Posterior cingulate gyrus (tissue), 11 donors: ENCODE measurements around the gene OR51F2.
"Not testable (repeated sequence)": the region's sequence is repeated elsewhere in the genome, so short reads cannot be mapped to it uniquely, and the experiment has no call there.

Experiments used
- DNase-seq, 10 donors: peaks; one replicate each; pipeline versions ENCODE4 v3.0.0 to v3.0.0-alpha.2; 2020 to 2021; ENCODE audit warnings: mixed read lengths in 3 of 10
- intact Hi-C: fragments of 100-400 bp; cut with DNase I; formaldehyde crosslinking; loops from one replicate; pipeline ENCODE4 v1.15.1; 2023

OR51F2 gene, protein sequence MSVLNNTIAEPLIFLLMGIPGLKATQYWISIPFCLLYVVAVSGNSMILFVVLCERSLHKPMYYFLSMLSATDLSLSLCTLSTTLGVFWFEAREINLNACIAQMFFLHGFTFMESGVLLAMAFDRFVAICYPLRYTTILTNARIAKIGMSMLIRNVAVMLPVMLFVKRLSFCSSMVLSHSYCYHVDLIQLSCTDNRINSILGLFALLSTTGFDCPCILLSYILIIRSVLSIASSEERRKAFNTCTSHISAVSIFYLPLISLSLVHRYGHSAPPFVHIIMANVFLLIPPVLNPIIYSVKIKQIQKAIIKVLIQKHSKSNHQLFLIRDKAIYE

DNA sequence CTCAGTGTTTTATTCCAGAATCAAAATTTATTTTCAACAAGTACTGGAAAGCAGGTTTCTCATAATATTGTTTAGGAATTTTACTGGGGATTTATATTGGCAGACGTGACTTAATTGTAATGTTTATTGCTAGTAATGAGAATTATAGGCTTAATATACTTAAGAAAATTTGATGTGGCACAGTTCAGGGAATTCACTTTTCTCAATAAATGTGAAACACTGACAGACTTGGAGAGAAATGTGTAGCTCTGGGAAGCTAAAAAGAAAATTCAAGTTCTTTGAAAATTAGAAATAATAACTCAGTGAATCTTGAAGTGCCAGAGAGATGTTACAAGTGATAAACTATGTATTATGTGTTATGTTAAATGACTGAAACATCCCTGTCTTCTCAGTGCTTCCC lies at the start of gene OR51F2:
OR51F2 (plus strand) TSS at position 301 of the 400 bp plus-strand sequence. CDS start 101 bp downstream, outside the sequence.
- DNase-seq, result no peak
- intact Hi-C loops, result no loop called here

DNA sequence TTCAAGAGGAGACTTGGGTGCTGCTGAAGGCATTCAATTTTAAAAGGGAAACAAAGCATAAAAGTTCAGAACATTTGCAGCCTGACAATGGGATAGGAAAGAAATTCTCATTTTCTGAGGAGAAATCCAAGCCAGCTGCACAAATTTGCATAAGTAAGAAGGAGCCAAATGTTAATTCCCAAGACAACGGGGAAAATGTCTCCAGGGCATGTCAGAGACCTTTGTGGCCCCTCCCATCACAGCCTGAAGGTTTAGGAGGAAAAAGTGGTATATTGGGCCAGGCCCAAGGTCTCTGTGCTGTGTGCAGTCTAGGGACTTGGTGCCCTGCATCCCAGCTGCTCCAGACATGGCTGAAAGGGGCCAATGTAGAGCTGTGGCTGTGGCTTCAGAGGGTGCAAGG lies 38.7 kb upstream of the OR51F2 start:
- intact Hi-C loops, result no loop called here
- no peak for DNase-seq

DNA sequence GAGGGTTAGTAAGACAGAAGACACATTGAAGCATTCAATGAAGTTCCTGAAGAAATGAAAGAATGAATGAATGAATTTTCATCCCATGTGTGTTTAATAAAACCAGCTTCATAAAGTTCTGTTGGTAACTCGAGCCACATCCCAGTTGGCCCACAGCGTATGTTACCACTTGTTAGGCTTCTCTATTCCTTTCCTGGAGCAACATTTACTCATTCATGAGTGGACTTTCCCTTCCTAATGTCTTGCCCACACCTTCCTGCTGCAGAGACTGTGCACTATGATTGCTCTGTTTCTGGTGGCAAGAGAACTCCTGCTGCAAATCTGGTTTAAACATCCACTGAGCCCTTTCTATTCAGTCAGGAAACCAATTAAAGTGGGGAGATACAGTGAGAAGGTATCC lies 23.9 kb upstream of the OR51F2 start:
- intact Hi-C loops, result no loop called here
- no peak for DNase-seq

DNA sequence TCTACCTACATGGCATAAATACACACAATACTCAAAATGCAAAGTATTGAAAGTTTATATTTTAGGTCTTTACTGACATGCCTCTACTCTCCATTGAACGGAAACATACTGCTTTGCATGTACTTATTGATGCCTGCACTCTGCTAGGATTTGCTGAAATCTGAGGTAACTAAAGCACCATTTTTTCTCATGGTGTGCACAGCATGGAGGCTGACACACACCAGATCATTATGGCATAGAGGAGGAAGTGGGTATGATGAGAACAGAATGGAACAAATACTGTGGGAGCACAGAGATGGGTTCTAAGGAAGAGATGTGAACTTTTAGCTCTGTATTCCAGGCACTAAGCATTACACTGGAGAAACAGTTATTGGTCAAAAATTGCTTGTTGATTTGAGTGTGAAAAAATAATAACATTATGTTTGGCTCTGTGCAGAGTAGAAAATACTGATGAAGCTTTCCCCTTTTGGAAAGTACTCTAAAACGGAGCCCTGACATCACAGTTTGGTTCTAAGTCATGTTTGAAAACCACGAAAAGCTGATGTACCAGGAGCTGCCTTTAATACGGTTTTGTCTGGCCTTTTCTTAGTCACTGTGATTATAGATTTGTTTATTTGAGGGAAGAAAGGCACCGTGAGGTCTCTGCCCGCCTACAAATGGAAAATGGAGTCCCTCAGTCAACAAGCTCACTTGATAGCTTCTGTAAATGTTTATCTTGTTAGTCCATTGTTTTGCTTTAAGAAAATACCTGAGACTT lies 22.5 kb upstream of the OR51F2 start:
- intact Hi-C loops, result no loop called here
- DNase-seq, result no peak

DNA sequence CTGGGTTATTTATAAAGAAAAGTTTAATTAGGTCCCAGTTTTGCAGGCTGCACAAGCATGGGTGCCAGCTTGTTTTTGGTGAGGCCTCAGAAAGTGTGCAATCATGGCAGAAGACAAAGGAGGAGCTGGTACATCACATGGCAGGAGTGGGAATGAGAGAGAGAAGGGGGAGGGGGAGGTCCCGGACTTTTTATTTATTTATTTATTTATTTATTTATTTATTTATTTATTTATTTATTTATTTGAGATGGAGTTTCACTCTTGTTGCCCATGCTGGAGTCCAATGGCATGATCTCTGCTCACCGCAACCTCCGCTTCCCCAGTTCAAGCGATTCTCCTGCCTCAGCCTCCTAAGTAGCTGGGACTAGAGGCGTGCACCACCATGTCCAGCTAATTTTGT lies 19.8 kb upstream of the OR51F2 start:
- intact Hi-C loops, DNase-seq: not testable (repeated sequence)

DNA sequence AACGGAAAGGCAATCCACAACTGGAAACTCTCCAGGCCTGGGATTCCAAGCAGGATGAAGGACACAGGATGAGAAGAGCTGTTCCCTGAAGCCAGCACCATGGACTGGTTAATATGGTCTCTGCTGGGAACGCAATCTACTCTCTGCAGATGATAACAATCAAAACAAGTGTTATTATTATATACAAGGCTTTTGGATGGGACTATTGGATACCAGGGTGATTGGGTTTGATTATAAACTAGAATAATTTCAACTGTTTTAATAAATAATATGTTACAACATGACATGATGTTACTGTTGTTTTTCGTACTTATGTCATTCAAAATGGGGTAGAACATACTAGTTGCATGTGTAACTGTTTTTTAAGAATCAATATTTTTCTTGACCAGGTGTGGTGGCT lies 16.8 kb upstream of the OR51F2 start, which contains the start of gene OR52R1:
OR52R1 (minus strand) TSS at position 101 of the 400 bp plus-strand sequence; CDS start at position 101, 0 bp downstream.
- intact Hi-C loops, result no loop called here
- DNase-seq, result no peak

DNA sequence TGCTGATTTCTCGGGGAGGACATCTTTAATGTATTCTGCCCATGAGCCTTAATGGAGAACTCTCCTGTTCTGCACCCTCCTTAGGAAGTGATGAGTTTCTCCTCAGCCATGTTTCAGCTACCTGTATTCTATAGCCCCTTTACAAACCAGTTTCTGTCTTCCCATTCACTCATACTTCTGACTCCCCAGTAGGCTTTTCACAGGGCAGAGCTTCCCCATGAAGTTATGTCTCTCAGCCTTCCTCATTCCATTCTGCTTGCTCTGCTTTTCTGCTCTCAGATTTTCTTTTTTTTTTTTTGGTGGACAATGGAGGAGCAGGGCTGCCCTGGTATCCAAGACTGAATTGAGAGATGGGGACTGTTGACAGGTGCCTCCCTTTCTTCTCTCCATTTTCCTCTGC lies 12.6 kb upstream of the OR51F2 start:
- no peak for DNase-seq
- intact Hi-C loops, result no loop called here

DNA sequence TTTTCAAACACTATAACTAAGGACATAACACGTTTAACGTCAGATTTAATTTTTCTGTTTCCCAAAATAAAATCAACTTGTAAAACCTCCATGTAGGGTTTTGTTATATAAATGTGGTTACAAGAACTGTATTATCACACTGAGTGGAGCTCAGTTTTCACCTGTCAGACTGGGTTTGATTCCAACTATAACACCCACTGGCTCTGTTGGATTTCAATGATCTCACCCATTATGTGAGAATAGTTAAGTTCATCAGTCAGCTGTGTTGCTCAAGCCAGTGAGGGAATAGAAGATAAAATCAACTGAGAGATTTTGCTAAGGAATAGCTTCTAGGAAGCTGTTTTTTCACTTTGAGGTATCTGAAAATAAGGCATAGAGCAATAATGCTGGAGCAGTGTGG lies 11.9 kb upstream of the OR51F2 start:
- intact Hi-C loops, result no loop called here
- no peak for DNase-seq

DNA sequence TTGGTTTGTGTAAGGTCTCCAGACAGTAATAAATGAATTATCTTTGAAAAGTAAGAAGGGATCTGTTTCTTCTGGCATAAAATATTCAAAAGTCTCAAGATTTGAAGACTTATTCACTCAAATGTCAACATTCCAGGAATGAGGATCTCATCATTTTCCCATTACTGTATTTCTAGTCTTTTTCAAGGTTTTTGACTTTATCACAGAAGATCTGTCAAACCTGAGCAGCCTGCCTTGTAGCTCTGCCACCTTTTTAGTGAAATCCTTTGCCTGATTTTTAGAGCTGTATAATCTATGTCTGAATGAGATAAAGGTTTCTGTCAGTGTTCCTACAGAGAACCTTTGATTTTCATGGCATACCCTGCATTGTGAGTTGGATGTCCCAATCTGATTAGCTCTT lies 4.0 kb downstream of the OR51F2 start:
- intact Hi-C loops, result no loop called here
- DNase-seq, result no peak

DNA sequence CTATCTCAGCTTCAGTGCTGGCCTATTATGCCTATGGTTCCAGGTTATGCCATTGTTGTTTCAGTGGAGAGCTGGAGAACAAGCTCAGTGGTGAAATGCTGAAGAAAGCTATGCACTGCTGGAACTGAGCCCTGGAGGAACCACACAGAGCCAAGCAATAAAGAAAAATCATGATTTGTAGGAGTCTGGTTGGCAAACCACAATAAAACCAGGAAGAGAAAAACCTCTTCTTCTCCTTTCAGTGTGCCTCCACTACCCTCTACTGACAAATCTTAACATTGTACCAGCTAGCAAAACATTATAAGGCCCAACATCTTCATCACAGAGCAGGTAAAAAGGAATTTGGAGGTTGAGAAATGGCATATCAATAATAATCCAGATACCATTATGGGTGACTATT lies 5.3 kb downstream of the OR51F2 start:
- intact Hi-C loops, result no loop called here
- DNase-seq, result no peak

DNA sequence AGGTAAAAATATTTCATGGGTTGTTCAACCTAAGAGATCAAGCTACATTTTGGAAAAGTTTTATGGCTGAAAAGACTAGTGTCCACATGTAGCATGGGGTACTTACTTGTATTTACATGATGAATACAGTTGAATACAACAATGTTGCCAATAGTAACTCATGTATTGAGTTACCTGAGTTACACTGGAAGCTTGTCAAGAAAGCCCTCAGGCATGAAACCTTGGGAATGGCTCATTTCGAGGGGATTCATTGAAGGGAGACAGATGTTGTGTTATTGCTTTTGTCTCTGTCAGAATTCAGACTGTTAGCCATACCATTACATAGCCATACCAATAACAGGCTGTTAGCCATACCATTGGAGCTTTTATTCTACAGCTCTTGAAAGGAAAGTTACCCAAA lies 9.2 kb downstream of the OR51F2 start:
- no peak for DNase-seq

DNA sequence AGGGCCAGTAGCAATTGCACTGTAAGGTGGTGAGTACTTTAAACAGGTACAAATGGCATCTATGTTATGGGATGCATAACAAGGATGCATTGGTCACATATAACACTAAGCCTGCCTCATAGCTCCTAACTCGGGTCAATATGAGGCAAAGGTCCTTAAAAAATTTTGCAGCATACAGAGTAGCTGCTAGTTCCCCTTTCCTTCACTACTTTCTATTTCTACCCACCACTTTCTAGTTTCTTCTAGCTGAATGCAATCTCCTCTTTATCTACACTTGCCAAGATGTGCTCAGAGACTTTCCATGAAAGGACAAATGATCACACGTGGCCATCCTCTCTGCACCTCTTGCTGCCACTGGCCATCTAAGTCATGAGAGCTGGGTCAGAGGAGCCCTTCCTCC lies 9.8 kb downstream of the OR51F2 start:
- no peak for DNase-seq

More for the DNA sequence above, 9.2 kb downstream of the OR51F2 start:
- intact Hi-C loops, result no loop called here

DNA sequence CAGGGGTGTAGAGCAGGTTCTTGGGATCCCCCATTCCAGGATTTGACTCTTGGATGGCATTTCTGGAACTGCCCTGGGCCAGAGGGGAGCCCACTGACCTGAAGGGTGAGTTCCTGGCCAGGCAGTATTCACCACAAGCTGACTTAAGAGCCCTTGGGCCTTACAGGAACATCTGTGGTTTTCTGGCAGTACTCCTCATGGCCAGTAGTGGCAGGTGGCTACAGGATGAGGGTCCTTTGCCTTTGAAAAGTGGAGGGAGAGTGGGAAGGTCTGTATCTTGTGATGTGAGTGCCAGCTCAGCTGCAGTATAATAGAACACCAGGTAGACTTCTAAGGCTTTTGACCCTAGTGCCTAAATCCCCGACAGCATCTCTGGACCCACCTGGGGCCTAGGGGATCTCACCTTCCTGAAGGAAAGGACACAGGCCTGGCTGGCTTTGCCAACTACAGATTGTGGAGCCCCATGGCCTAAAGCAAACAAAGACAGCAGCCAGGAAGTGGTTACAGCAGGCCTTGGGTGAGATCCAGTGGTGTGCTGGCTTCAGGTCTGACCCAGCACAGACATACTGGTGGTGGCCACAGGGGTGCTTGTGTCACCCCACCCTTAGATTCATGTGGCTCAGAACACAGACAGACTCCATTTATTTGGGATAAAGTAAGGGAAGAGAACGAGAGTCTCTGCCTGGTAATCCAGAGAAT lies 18.9 kb downstream of the OR51F2 start:
- intact Hi-C loops, result no loop called here
- DNase-seq, result no peak

More for the DNA sequence above, 9.8 kb downstream of the OR51F2 start:
- intact Hi-C loops, result no loop called here

DNA sequence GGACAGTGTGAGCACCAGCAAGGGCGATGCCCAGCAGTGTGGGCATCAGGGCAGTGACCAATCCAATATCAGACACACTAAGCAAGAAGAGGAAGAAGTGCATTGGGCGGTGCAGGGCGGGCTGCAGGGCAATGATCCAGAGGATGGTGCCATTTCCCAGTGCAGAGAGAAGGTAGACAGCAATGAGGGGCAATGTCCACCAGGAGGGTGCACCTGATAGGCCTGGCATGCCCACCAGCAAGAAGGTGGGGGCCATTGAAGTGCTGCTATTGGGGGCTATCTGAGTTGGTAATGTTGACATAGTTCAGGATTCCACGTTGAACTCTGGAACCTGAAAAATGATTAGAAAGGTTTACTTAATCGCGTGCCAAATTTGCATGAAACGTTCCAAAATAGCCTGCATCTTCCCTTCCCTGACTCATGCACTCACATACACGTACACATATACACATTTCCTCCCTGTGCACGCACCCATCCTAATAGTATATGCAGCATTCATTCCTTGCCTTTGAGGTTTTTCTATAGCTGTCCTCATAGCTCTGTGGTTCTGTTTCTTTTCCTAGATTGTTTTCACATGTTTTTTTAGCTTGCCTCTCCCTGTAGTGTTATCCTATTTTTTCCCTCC lies 27.9 kb downstream of the OR51F2 start, which contains the start of gene OR51S1:
OR51S1 (minus strand) TSS at position 301 of the 625 bp plus-strand sequence; CDS start at position 301, 0 bp downstream.
- DNase-seq, result no peak
- intact Hi-C loops, result no loop called here

DNA sequence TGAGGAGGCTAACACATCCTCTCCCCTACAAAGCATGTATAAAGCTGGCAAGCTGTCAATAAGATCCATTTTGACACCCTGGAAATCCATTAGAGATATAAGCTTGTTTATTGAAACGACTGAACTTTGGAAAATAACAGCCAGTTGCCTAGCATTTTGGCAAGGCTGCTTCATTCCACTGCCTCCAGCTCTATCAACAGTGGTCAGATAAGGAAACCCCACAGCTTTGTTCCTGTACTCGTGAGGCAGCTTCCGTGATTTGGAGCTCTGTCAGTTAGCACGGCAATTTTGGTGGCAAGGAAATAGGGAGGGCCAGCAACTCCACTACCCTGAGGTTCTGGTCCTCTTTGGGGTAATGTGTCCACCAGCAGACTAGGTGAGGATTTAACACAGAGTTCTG lies 29.9 kb downstream of the OR51F2 start:
- intact Hi-C loops, result no loop called here

DNA sequence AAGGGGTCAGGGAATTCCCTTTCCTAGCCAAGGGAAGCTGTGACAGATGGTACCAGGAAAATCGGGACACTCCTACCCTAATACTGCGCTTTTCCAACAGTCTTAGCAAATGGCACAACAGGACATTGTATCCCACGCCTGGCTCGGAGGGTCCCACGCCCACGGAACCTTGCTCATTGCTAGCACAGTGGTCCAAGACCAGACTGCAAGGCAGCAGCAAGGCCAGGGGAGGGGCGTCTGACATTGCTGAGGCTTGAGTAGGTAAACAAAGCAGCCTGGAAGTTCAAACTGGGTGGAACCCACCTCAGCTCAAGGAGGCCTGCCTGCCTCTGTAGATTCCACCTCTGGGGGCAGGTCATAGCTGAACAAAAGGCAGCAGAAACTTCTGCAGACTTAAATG lies 33.2 kb downstream of the OR51F2 start:
- DNase-seq, result peak in 1 of 10 donors; percentile 35
- intact Hi-C loops, result not testable (repeated sequence)

More for the DNA sequence above, 29.9 kb downstream of the OR51F2 start:
- DNase-seq, result no peak

DNA sequence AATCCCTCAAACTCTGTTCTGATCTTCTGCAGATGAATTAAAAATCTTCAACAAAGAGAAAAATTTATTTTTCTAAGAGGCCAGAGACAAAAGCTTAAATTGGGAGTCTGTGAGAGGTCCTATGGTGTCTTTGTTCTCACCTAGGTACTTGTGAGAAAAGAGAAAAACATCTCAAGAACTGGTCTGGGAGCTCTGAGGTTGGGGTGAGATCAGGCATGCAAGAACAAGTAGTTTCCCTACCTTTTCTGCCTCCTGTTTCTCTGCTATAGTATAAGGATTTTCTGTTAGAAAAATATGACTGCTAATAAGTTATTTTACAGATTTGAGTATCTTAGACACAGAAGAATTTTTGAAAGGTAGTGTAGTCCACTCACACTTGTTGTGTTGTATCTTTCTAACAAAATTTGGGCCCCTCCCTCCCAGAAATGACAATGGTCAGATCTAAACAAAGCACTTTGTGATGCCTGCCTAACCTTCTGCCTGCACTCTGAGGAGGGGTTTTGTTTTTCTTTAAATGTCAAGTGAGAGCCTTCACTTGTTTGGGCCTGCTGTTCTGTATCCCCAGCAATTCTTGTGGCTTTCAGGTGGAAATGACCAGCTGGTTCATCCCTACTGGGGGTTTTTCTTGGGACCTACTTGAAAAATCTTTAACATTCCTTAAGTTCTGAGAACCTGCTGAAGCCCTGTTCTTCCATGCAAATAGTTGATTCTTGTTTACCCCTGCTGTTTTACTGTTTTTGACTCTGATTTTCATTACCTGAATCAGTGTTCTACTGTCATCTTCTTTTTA lies 41.5 kb downstream of the OR51F2 start:
- DNase-seq, result no peak
- intact Hi-C loops, result no loop called here

DNA sequence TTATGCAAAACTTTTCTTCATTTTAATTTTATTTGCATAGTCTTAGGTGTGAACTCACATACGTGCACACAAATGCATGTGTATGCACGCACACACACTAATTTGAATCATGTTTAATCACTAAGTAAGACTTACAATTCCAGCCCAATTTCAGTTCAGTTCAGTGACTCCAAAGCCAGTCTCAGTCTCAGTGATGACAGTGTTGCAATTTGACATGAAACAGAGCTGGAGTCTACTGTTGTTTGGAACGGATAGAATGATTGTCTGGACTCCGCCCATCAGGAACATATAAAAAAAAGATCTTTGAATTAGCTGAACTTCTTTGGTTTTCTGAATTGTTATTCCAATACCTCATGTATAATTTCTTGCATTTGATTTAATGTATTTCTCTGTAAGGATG lies 42.8 kb downstream of the OR51F2 start:
- no peak for DNase-seq
- intact Hi-C loops, result no loop called here

DNA sequence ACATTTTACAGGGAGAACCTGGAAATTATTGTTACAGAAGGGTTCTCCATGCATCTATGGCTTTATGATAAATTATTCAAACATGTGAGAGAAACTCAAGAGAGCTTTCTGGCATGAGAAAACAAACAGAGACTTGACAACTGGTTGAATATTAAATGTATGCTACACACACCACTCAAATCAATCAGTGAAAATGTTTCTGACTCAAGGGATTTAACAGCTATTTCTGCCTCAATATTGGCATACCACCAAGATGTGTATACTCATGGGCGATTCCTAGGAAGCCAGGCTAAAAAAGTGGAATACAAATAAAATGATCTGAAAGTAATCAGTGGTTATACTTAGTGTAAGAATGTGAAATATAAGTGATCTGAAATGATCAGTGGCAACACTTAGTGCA lies 44.7 kb downstream of the OR51F2 start:
- no peak for DNase-seq
- intact Hi-C loops, result no loop called here
